Rectal smooth muscle tissue (tissue), 1 donor: ENCODE results near the gene AFG1L.

Experiments used
- H3K27ac ChIP-seq: one replicate; pipeline ENCODE4 v1.7.0; 2013; ENCODE audit warnings: low read depth, low read length, inconsistent platforms
- H3K27me3 ChIP-seq: one replicate; pipeline ENCODE4 v1.7.0; 2013; ENCODE audit warnings: low read length; ENCODE audit not compliant: control insufficient read depth, insufficient read depth
- H3K36me3 ChIP-seq: one replicate; pipeline ENCODE4 v1.7.0; 2013; ENCODE audit warnings: low read length; ENCODE audit not compliant: control insufficient read depth, insufficient read depth
- H3K4me1 ChIP-seq: one replicate; pipeline ENCODE4 v1.7.0; 2013; ENCODE audit warnings: low read length; ENCODE audit not compliant: control insufficient read depth, insufficient read depth
- H3K4me3 ChIP-seq: one replicate; pipeline ENCODE4 v1.7.0; 2013; ENCODE audit warnings: low read length
- H3K9ac ChIP-seq: one replicate; pipeline ENCODE4 v1.7.0; 2013; ENCODE audit warnings: low read length

The AFG1L gene

GRCh38 chr6:108563292-108563691 is 268.4 kb downstream of the AFG1L start:
- Histone ChIP-seq H3K4me3 (peak overlapping the region; percentile 96), H3K4me1 (peaks cover 34% of the 10 kb centered on the region), H3K36me3 (peaks cover 5% of the 10 kb centered on the region), H3K27me3 (no peaks in the 10 kb centered on the region), H3K9ac (no peak overlapping the region), H3K27ac (peak overlapping the region; percentile 100)

- H3K27ac ChIP-seq = peak overlapping the region; percentile 68
- no peak overlapping the region for H3K9ac ChIP-seq
- peaks cover 34% of the 10 kb centered on the region for H3K4me1 ChIP-seq
Observed at GRCh38 chr6:108564178-108564577, 269.3 kb downstream of the AFG1L start.

GRCh38 chr6:108565091-108565766 is 270.4 kb downstream of the AFG1L start:
- peak overlapping the region; percentile 68 for H3K27ac ChIP-seq
- H3K4me3 ChIP-seq = peak overlapping the region; percentile 3
- H3K4me1 ChIP-seq = peaks cover 34% of the 10 kb centered on the region
- no peaks in the 10 kb centered on the region for H3K27me3 ChIP-seq
- no peak overlapping the region for H3K9ac ChIP-seq
- peaks cover 11% of the 10 kb centered on the region for H3K36me3 ChIP-seq

More at GRCh38 chr6:108564178-108564577, 269.3 kb downstream of the AFG1L start:
- Histone ChIP-seq H3K27me3 (no peaks in the 10 kb centered on the region), H3K36me3 (peaks cover 7% of the 10 kb centered on the region), H3K4me3 (peak overlapping the region; percentile 24)

DNA sequence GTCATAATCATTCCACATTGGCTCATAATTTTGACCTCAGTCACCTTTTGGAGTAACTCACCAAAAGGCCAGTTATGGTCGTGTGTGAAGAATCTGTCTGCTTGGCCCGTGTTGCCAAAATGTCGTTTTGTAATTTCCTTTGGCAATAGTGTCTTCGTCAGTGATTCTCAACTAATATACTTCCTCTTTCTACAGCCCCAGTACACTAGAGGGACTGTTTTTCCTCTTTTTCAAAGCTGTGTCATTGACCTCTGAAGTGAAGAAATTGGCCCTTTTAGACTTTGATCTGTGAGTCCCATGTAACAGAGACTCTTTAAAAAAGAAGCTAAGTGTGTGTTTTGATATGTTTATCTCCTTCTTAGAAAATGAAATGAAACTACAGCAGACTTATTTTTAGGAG is 271.0 kb downstream of the AFG1L start:
- Histone ChIP-seq H3K9ac (no peak overlapping the region), H3K4me1 (peaks cover 34% of the 10 kb centered on the region), H3K27me3 (no peaks in the 10 kb centered on the region), H3K36me3 (peaks cover 11% of the 10 kb centered on the region), H3K27ac (peak overlapping the region; percentile 68), H3K4me3 (no peak overlapping the region)

- no peak overlapping the region for H3K4me3 ChIP-seq
- H3K27me3 ChIP-seq = no peaks in the 10 kb centered on the region
- H3K4me1 ChIP-seq = peaks cover 34% of the 10 kb centered on the region
- peaks cover 15% of the 10 kb centered on the region for H3K36me3 ChIP-seq
- H3K27ac ChIP-seq = peak overlapping the region; percentile 68
- no peak overlapping the region for H3K9ac ChIP-seq
Observed at GRCh38 chr6:108566406-108566805, 271.6 kb downstream of the AFG1L start.

DNA sequence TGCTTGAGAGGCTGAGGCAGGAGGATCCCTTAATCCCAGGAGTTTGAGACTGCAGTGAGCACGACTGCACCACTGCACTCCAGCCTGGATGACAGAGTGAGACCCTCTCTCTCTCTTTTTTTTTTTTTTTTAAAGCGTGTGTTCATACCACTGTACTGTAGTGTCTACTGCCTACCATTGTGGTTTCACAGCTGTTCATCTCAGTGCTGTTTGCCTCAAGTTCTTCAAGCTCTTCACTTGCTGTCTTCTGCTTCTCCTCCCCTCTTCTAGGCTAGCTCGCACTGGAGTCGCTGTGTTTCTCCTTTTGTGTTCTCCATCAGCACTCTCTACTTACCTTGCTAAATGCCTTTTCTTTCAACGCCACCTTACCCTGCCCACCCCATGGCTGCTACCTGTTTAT is 273.2 kb downstream of the AFG1L start:
- H3K27ac ChIP-seq = no peak overlapping the region
- H3K36me3 ChIP-seq = peaks cover 14% of the 10 kb centered on the region
- peaks cover 32% of the 10 kb centered on the region for H3K4me1 ChIP-seq
- H3K27me3 ChIP-seq = no peaks in the 10 kb centered on the region
- no peak overlapping the region for H3K9ac ChIP-seq
- H3K4me3 ChIP-seq = no peak overlapping the region

DNA sequence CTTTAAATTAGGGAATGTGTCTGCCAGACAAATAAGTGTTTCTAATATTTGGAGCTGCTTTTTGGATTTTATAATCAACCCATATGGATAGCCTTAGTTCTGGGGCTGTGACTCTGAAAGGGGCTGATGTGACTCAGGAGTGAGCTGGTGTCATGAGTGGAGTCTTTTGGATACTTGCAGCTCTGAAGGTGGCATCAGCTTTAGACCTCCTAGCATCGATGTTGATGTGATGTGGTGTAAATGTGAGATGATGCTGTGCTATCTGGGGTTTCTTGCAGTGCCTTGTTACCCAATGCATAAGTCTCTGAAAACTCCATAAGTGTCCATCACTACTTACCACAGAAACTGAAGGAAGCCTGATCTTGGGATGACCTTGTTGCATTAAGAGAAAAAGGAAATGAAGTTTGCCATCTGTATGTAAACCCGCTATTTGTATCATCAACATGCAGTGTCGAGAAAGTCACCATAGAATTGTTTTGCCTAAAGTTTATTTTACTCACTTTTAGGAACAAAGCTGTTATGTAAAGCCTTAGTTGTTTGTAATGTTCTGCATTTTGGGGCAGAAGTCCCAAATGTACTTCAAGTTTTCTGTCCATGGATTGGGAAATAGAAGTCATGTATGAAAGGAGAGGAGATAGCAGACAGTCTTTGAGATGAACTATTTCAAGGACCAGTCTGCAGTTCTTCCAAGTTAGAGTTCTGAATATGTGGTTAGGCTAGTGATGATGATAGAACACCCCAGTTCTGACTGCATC is 273.9 kb downstream of the AFG1L start:
- H3K9ac ChIP-seq = no peak overlapping the region
- H3K36me3 ChIP-seq = peaks cover 14% of the 10 kb centered on the region
- no peak overlapping the region for H3K4me3 ChIP-seq
- no peak overlapping the region for H3K27ac ChIP-seq
- H3K27me3 ChIP-seq = no peaks in the 10 kb centered on the region
- peaks cover 28% of the 10 kb centered on the region for H3K4me1 ChIP-seq

GRCh38 chr6:108570517-108570916 is 275.7 kb downstream of the AFG1L start:
- Histone ChIP-seq H3K4me1 (peaks cover 27% of the 10 kb centered on the region), H3K36me3 (peaks cover 14% of the 10 kb centered on the region), H3K27me3 (no peaks in the 10 kb centered on the region), H3K4me3 (no peak overlapping the region), H3K27ac (no peak overlapping the region), H3K9ac (no peak overlapping the region)

DNA sequence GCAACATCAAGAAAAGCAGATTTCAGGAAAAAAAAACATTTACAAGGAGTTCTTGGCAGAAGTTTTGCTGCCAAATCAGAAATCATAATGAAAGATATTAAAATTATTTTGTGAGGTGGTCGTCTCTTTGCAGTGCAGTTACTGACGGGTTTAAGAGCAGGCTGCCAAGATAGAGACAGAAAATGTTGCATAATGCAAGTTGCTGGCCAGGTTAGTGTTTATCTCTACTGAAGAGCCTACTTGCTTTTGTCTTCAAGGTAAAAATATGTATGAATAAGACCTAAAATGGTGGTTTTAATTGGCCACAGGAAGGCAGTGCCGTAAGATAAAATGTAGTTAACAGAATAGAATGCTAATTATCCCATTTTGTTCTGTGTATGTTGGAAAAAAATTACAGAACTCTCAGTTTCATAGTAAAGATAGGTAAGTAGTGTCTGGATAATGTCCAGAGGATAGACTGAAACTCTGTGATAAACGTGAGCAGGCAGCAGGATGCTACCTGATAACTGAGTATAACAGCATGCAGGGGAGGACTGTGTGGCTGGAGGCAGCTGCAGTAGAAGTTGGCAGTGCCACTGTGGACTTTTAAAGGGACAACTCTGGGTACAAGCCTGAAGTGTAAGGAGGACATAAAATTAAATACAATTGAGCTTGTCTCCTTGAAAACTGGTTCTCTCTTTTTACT is 279.7 kb downstream of the AFG1L start:
- H3K27ac ChIP-seq = no peak overlapping the region
- no peak overlapping the region for H3K4me3 ChIP-seq
- H3K27me3 ChIP-seq = no peaks in the 10 kb centered on the region
- H3K36me3 ChIP-seq = peaks cover 13% of the 10 kb centered on the region
- peaks cover 33% of the 10 kb centered on the region for H3K4me1 ChIP-seq
- H3K9ac ChIP-seq = no peak overlapping the region
